Calu3 (cell line): ENCODE data around the gene RPS6KA2. TPM values are rescaled to one million over a fixed set of nuclear protein-coding genes. Genes with fewer than 3 reads are reported as not detected.

ENCODE experiments used
- BruUV-seq: library from RNA; stranded (reverse); fragments of 400-500 nt; replicated peaks from 2 replicates; lab custom pipeline; 2021; lab: Mats Ljungman, UMichigan
- CTCF ChIA-PET: fragments of 300-600 bp; sonication (Branson Sonifier 250); formaldehyde crosslinking; loops from one replicate; lab custom pipeline; 2022; ENCODE audit warnings: antibody characterized with exemption; lab: Charles Lee
- DNase-seq: peaks from one replicate; pipeline ENCODE4 v3.0.0; 2022
- H3K27ac Mint-ChIP-seq: one replicate; pipeline ENCODE4 v1.8.0; 2022; ENCODE audit warnings: mixed read lengths; ENCODE audit not compliant: unreplicated experiment
- H3K27me3 Mint-ChIP-seq: one replicate; pipeline ENCODE4 v1.8.0; 2022; ENCODE audit warnings: mixed read lengths; ENCODE audit not compliant: unreplicated experiment
- H3K36me3 Mint-ChIP-seq: one replicate; pipeline ENCODE4 v1.8.0; 2022; ENCODE audit warnings: mild to moderate bottlenecking, moderate library complexity, mixed read lengths; ENCODE audit not compliant: insufficient read depth, unreplicated experiment
- H3K4me1 Mint-ChIP-seq: one replicate; pipeline ENCODE4 v1.8.0; 2022; ENCODE audit warnings: mild to moderate bottlenecking, low read depth, mixed read lengths; ENCODE audit not compliant: unreplicated experiment
- H3K4me3 Mint-ChIP-seq: one replicate; pipeline ENCODE4 v1.8.0; 2022; ENCODE audit warnings: mild to moderate bottlenecking, low read depth, moderate library complexity, mixed read lengths; ENCODE audit not compliant: unreplicated experiment
- H3K9me3 Mint-ChIP-seq: one replicate; pipeline ENCODE4 v1.8.0; 2022; ENCODE audit warnings: low read depth, mixed read lengths; ENCODE audit not compliant: unreplicated experiment
- intact Hi-C: fragments of 100-400 bp; cut with micrococcal nuclease; formaldehyde crosslinking; loops from one replicate; pipeline ENCODE4 v1.10.0; 2022; ENCODE audit not compliant: unreplicated experiment
- total RNA-seq: library from RNA; stranded (reverse); gene quantifications from 2 replicates; pipeline ENCODE4 v1.2.3, GENCODE V29; 2022
- TF ChIP-seq, protein P1 (sequence below): fragments of 200-600 bp; IDR thresholded peaks from one replicate; pipeline ENCODE4 v1.8.0; 2022; ENCODE audit warnings: antibody characterized with exemption; ENCODE audit not compliant: unreplicated experiment

RPS6KA2 gene
- total RNA-seq, 1 experiment from 2014 or later = 41.3 TPM

DNA sequence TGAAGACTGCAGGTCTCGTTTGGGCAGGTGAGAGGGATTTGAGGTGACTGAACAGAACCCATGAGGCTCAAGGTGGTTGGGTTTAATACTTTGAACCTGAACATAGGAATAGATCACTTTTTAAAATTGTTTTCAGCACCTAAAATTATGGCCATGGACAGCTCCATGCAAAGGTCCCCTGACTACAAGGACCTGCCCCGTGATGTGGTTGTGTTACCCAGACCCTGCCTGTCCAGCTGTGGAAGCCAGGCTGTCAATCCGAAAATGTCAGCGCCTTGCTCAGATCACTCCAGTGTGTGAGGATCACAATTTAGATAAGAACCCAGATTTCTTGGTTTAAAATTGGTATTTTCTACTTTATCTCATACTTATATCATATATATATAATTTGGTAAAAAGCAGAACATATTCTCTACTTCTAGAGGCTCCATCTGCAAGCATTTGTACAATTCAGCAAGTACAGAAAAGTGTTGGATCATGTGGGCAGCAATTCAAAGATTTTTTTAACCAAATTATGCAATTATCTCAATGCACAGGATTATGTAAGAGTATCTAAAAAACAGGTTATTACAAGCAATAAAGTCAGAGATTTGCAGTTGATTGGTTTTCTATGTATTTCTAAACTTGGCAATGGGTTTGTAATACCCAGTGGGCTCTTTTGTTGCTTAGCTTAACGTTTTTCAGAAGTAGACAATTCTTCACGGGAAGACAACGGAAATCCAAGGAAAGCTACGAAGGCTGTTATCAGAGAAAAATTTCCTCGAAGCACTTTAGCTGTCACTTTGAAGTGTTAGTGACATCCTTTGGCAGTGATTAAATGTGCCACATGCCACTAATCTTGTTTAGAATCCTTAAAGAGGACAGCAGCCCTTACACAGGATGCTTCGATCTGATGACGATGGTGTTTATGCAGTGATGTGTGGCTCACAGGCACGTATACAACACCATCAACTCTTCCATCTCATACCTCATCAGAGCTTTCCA lies 24.1 kb upstream of the RPS6KA2 start:
- H3K36me3 Mint-ChIP-seq = no peaks in the 10 kb centered on the region
- BruUV-seq = no TSS peak
- no peak overlapping the region for H3K4me3 Mint-ChIP-seq
- no peaks in the 10 kb centered on the region for H3K9me3 Mint-ChIP-seq
- no peaks in the 10 kb centered on the region for H3K4me1 Mint-ChIP-seq
- no peaks in the 10 kb centered on the region for H3K27me3 Mint-ChIP-seq
- no peak overlapping the region for H3K27ac Mint-ChIP-seq
- intact Hi-C loops = no loop called here
- TF ChIP-seq, protein P1, sequence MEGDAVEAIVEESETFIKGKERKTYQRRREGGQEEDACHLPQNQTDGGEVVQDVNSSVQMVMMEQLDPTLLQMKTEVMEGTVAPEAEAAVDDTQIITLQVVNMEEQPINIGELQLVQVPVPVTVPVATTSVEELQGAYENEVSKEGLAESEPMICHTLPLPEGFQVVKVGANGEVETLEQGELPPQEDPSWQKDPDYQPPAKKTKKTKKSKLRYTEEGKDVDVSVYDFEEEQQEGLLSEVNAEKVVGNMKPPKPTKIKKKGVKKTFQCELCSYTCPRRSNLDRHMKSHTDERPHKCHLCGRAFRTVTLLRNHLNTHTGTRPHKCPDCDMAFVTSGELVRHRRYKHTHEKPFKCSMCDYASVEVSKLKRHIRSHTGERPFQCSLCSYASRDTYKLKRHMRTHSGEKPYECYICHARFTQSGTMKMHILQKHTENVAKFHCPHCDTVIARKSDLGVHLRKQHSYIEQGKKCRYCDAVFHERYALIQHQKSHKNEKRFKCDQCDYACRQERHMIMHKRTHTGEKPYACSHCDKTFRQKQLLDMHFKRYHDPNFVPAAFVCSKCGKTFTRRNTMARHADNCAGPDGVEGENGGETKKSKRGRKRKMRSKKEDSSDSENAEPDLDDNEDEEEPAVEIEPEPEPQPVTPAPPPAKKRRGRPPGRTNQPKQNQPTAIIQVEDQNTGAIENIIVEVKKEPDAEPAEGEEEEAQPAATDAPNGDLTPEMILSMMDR = no peak
- no peak for DNase-seq
- CTCF ChIA-PET = no interaction called here

DNA sequence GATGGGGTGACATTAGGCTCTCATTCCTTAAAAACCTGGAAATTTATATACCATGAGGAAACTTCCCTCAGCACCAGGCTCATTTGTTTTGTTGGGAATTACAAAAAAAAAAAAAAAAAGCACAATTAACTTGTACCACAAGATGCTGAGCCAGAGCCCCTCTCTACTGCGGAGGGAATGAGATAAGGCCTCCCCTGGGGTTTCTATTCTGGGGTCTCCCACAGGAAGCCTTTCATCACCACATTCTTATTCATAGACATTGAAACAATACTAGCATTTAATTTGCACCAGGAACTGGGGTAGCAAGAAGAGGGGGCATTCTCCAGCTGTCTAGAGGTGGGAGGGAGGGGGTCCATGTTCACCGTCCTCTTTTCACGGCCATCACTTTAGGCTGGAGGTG lies 23.0 kb upstream of the RPS6KA2 start:
- H3K27ac Mint-ChIP-seq = no peak overlapping the region
- CTCF ChIA-PET = no interaction called here
- no peaks in the 10 kb centered on the region for H3K36me3 Mint-ChIP-seq
- no peak overlapping the region for H3K4me3 Mint-ChIP-seq
- no peak for DNase-seq
- TF ChIP-seq, protein P1 = no peak
- no peaks in the 10 kb centered on the region for H3K9me3 Mint-ChIP-seq
- no peaks in the 10 kb centered on the region for H3K4me1 Mint-ChIP-seq
- intact Hi-C loops = no loop called here
- no TSS peak for BruUV-seq
- H3K27me3 Mint-ChIP-seq = no peaks in the 10 kb centered on the region

DNA sequence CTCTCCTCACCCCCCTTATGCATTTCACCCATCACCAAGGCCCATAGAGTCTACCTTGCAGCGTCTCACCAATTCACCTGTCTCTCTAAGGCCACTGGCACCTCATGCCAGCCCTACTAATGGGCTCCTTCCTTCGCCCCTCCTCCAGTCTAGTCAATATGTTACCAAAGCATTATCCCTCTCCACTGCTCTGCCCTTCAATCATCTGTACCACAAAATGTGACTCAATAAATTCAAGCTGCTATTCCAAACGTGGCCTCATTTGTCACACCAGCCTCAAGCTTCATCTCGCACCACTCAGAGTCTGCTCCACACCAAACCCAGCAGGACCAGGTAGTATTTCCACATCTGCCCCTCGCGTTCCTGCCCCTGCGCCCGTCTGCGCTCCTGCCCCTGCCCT lies 21.8 kb upstream of the RPS6KA2 start:
- CTCF ChIA-PET = no interaction called here
- H3K9me3 Mint-ChIP-seq = no peaks in the 10 kb centered on the region
- no peaks in the 10 kb centered on the region for H3K27me3 Mint-ChIP-seq

DNA sequence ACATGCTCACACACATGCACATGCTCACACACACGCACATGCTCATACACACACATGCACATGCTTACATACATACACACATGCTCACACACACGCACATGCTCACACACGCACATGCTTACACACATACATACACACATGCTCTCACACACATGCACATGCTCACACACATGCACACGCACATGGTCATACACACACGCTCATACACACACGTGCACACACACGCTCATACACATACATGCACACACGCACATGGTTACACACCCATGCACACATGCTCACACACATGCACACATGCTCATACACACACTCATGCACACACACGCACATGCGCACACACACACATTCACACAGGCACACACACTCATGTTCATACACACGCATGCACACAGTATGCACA lies 20.8 kb upstream of the RPS6KA2 start:
- TF ChIP-seq, protein P1 = no peak
- H3K27me3 Mint-ChIP-seq = no peaks in the 10 kb centered on the region
- H3K4me1 Mint-ChIP-seq = no peaks in the 10 kb centered on the region
- no peaks in the 10 kb centered on the region for H3K36me3 Mint-ChIP-seq
- H3K27ac Mint-ChIP-seq = no peak overlapping the region
- BruUV-seq = no TSS peak
- intact Hi-C loops = no loop called here
- CTCF ChIA-PET = no interaction called here
- no peaks in the 10 kb centered on the region for H3K9me3 Mint-ChIP-seq
- no peak overlapping the region for H3K4me3 Mint-ChIP-seq
- no peak for DNase-seq

More for the DNA sequence above, 21.8 kb upstream of the RPS6KA2 start:
- intact Hi-C loops = no loop called here
- no peaks in the 10 kb centered on the region for H3K4me1 Mint-ChIP-seq
- H3K36me3 Mint-ChIP-seq = no peaks in the 10 kb centered on the region
- no peak overlapping the region for H3K27ac Mint-ChIP-seq
- TF ChIP-seq, protein P1 = no peak
- no peak for DNase-seq
- no peak overlapping the region for H3K4me3 Mint-ChIP-seq
- no TSS peak for BruUV-seq
